Activated CD8-positive, alpha-beta memory T cell treated with anti-CD3 and anti-CD28 coated beads for 4 hours (primary cell): ENCODE data around the gene CCDC158.
"Not testable (repeated sequence)": the region's sequence is repeated elsewhere in the genome, so short reads cannot be mapped to it uniquely, and the experiment has no call there.

Experiments used
- DNase-seq, 2 donors: peaks; one replicate each; pipeline ENCODE4 v3.0.0-alpha.2; 2020; ENCODE audit warnings: low read depth in 2 of 2

Gene CCDC158

GRCh38 chr4:76373919-76374552 is 46.9 kb downstream of the CCDC158 start:
- DNase-seq = no peak

- DNase-seq = no peak
These were observed 54.2 kb downstream of the CCDC158 start for GRCh38 chr4:76366737-76367136.

GRCh38 chr4:76365636-76366035 is 55.3 kb downstream of the CCDC158 start:
- no peak for DNase-seq

- no peak for DNase-seq
These were observed 56.2 kb downstream of the CCDC158 start for GRCh38 chr4:76364763-76365162.

GRCh38 chr4:76363556-76364290 is 57.2 kb downstream of the CCDC158 start:
- DNase-seq = no peak

GRCh38 chr4:76361689-76362412 is 59.1 kb downstream of the CCDC158 start:
- no peak for DNase-seq

- not testable (repeated sequence) for DNase-seq
These were observed 61.0 kb downstream of the CCDC158 start for GRCh38 chr4:76359881-76360466.

GRCh38 chr4:76357981-76358380 is 63.0 kb downstream of the CCDC158 start:
- no peak for DNase-seq

GRCh38 chr4:76354517-76355473 is 66.1 kb downstream of the CCDC158 start:
- DNase-seq = peak in 1 of 2 donors; percentile 3

- DNase-seq = no peak
These were observed 78.1 kb downstream of the CCDC158 start for GRCh38 chr4:76342803-76343202.

- no peak for DNase-seq
These were observed 78.8 kb downstream of the CCDC158 start for GRCh38 chr4:76342191-76342590.

- no peak for DNase-seq
These were observed 79.9 kb downstream of the CCDC158 start for GRCh38 chr4:76341063-76341462.

GRCh38 chr4:76339364-76339763 is 81.6 kb downstream of the CCDC158 start:
- no peak for DNase-seq

GRCh38 chr4:76334885-76335284 is 86.1 kb downstream of the CCDC158 start:
- DNase-seq = no peak

- DNase-seq = no peak
These were observed 94.4 kb downstream of the CCDC158 start for GRCh38 chr4:76326515-76326914.

GRCh38 chr4:76325072-76325471 is 95.9 kb downstream of the CCDC158 start:
- DNase-seq = no peak

GRCh38 chr4:76322236-76322635 is 98.7 kb downstream of the CCDC158 start:
- DNase-seq = no peak

- no peak for DNase-seq
These were observed 104.8 kb downstream of the CCDC158 start for GRCh38 chr4:76316131-76316530.

- DNase-seq = no peak
These were observed 105.5 kb downstream of the CCDC158 start for GRCh38 chr4:76315267-76315918.

GRCh38 chr4:76313547-76313946 is 107.4 kb downstream of the CCDC158 start:
- DNase-seq = no peak

GRCh38 chr4:76312457-76312856 is 108.5 kb downstream of the CCDC158 start:
- DNase-seq = no peak
